ENCODE data around the gene TULP1.

TULP1 gene

DNA sequence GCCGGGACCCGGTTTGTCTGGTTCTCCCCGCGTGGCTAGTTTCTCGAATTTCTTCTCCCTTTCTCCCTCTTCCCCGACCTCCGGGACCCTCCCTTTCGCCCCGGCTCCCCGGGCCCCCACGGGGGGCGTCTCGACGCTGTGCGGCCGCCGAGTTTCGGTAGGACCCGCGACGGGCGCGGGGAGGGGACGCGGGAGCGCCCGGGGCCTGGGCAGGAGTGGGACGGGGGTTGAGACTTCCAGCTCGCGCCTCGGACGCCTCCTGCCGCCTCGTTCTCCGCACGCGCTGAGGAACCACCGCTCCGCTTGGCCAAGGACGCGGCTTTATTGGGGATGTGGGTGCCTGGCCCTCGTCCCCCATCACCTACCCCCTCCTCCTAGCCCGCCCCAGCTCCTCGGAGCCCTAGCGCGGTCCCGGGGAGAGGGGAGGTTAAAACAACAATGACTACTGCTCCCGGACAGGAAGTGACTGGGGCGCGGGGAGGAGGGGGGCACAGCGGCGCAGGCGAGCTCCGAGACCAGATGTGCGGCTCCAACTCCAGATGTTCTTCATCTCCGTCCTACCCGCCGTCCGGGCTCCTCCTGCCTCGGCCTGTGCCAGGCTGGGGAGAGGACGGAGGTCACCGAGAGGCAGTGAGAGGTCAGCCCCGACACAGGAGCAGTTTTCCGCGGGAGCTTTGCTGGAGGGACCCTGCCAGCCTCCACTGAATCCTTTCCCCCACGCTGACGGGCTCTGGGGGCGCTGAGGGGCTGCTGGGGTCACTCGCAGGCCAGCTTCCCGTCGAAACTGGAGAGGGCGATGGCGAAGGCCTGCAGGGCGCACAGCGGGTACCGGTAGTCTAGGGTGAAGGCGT, 14.9 kb downstream of the TULP1 start:
- no peak for DNase-seq (ENCODE audit: extremely low read depth in 1 of 2, low read depth in 1 of 2)

DNA sequence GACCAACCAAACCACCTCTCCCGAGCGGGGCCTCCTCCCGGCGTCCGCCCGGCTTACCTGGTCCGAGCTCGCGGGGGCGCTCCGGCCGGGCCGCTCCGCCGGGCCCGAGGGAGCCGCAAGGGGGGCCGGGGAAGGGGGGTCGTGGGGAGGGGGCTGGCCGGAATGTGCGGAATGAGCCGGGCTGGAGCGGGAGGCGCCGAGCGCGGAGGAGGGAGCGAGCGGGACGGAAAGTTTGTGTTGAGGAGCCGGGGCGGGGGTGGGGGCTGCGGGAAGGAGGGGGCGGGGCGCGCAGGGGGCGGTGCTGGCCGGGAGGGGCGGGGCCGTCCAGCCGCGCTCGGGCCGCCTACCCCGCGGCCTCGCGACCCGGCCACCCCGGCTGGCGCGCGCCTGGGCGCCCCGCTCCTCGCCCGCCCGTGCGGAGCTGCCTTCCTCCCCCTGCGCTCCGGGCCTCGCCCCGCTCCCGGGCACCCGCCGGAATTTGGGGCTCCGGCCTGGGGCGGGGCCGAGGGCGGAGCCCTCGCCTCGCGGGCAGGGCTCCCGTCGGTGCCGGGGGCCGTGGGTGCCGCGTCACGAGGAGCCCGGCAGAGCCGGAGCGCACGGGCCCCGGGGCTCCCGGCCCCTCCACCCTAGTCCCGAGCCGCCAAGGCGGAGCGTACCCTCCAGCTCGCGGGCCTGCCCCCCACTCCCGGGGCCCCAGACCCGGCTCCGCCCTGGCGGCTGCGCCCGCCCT, 15.7 kb downstream of the TULP1 start, which contains the start of gene TEAD3:
TSS of gene TEAD3 (minus strand) at position 239 of the 730 bp plus-strand sequence.
- peak in 1 of 2 donors; percentile 34 for DNase-seq (ENCODE audit: extremely low read depth in 1 of 2, low read depth in 1 of 2)

DNA sequence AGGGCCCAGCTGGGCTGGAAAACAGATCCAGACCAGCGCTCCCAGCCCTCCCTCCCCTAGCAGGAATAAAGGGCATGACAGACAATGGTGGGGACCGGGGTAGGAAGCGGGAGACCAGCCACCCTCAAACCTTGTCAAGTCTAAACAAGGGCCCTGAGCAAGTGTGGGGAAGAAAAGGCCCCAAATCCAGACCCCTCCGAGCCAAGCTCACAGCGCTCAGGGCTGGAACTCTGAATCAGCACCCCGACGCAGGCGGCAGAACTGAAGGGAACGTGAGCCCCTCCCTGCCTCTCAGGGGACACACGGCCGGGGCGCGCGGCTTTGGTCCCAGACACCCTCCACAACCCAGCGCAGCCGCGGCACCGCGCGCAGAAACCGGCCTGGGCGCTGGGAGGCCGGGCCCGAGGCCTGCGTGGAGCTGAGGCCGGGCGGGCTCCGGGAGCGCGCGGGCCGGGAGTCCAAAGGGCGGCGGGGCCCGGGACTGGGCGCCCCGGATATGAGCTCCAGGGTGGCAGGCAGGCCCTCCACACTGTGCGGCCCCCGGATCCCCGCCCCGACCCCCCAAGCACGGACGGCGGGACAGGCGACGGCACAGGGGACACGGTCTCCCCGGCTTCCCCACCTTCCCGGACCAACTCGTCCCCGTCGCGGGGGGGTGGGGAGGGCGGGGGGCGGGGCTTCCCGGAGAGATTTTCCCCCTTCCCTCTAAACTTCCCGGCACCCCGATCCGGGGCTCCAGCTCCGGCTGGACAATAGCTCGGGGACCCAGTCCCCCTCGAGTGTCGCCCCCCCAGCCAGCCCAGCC, 16.5 kb downstream of the TULP1 start:
- no peak for DNase-seq (ENCODE audit: extremely low read depth in 1 of 2, low read depth in 1 of 2)

DNA sequence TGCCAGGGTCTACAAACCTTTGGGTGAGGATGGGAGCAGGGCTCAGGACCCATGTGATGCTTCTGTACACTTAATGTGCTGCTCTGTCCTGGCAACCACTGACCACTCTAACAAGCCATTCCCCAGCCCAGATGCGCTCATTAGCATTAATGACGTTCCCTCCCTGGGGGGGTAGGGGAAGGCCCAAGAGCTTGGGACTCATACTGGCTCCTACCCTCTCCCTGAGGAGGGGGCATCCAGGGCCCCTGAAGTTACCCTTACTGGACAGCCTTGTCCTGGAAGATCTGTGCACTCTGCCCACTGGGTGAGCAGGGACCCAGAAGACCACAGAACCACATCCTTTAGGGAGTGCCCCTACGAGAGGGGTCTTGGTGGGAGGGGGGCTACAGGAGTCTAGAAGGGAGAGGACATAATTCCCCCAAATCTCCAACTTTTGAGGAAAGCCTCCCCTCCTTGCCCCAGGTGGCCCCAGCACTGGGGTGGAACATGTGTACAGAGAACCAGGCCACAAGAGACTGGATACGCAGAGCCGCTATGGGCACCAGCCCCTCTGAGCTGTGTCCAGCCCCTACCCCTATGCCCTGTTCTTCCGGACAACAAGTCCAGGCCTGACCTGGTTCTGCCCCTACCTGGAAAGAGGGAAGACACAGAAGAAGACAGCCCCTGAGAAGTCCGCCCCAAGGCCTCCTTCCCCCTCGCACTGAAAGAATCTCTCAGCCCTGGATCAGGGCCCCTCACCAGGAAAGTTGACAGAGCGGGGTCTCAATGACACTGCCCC, 17.2 kb downstream of the TULP1 start:
- no peak for DNase-seq (ENCODE audit: extremely low read depth in 1 of 2, low read depth in 1 of 2)

DNA sequence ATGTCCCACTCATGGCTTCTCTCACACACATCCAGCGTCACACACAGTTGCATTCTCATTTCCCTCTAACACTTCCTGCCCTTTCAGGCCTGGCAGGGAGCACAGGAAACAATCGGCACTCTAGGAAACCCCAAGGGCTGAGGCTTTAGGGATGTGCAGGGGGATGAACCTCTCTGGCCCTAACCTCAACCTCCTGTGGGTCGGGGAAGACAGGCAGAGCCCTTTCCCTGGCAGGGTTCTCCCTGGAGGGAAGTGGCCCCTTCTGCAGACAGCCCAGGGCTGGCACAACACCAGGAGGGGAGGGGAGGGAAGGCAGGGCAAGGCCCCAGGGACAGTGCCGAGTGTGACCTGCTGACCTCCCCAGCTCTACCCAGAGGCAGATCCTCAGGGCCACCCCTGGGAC, 18.5 kb downstream of the TULP1 start:
- DNase-seq (ENCODE audit: extremely low read depth in 1 of 2, low read depth in 1 of 2): no peak

DNA sequence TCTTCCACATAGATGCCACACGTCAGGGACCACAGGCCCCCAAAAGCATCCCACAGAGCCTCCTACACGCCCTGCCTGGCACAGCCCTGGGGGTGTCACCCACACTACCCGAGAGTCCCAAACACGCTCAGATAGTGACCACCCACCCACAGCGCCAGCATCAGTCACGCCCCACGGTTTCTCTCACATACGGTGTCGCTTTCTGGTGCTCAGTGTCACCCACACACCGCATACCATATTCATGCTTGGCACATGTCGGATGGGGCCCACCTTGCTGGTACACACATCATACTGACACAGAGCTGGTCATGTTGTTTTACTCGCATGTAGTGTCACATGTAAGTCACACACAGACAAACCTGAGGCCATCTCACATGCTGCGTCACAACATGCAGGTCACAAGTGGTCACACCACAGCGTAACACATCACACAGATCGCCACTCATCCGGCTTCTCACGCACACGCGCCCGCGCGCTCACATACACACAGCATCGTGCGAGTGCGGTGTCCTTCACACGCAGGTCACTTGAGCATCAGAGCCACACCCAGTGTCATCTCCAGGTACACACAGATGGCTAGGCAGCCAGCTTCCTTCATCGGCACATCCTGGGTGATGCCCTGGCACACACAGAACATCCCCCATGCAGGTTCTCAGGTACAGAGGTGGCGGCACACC, 19.3 kb downstream of the TULP1 start:
- no peak for DNase-seq (ENCODE audit: extremely low read depth in 1 of 2, low read depth in 1 of 2)

DNA sequence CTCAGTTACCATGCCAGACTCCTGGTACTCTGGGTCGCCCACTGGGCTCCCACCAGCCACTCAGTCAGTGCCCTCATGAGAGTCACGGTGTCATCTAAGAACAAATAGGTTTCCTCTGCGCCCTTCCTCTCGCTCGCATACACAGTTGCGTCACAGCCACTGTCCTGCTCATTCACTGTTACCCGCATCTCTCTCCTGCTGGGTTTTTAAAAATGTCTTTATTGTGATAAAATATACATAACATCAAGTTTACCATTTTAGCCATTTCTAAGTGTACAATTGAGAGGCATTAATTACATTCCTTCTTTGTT, 19.8 kb downstream of the TULP1 start:
- no peak for DNase-seq (ENCODE audit: extremely low read depth in 1 of 2, low read depth in 1 of 2)

DNA sequence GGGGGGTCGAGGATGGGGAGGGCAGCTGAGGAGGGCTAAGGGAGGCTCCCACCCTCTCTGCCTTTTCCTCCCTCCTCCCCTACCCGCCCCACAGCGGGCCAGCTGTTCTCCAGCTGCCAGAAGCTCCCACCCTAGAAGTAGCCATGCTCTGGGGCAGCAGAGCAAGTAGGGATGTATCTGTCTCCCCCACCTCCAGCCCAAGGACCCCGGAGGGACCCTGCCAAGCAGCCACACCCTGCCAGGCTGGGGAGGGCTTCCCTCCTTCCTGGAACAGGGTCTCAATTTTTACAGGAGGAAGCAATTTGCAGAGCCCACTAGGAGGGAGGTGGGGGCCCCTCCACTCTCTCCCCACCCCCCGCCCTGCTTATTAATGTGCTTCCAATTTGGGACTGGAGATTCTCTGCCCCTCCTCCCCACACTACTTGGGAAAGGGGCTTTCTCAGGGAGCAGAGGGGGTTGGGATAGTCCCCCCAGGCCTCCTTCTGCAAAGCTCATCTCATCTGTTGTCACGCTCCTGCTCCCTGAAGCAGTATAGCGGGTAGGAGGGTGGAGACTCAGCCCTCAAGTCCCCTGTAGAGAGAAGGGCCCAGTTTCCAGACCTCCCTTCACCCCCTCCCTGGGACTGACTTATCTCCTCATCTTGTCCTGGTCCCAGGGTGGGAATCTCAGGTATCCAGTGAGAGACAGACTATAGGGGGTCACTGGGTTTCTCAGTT, 20.3 kb downstream of the TULP1 start:
- no peak for DNase-seq (ENCODE audit: extremely low read depth in 1 of 2, low read depth in 1 of 2)

DNA sequence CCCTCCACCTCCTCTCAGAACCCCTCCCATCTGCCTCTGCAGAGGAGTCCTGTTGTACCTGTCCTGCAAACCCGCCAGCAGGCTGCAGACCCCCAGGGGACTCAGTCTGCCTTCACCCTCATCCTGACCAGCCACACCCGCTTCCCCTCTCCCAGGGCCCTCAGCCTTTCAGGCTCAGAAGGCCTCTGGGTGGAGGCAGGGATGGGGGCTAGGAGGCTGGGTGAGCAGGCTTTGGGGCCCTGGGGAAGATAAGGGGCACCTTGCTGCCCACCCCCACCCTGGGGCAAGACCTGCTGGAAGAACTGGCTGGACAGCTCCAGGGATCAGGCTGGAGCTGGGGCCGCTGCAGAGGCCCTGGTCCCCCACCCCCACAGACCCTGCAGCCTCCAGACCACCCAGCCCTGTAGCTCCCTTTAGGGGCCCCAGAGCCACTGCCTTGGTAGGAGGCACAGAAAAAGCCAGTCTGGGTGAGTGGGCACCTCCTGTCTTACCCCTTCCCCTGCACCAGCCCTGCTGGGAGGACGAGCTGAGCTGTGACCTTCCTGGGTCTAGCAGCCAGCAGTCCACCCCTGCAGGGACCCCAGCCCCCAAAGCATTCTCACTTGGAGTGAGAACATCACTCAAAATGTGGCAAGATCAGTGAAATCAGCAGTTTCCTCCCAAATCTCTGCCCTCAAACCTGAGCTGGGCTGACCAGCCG, 21.0 kb downstream of the TULP1 start:
- no peak for DNase-seq (ENCODE audit: extremely low read depth in 1 of 2, low read depth in 1 of 2)

DNA sequence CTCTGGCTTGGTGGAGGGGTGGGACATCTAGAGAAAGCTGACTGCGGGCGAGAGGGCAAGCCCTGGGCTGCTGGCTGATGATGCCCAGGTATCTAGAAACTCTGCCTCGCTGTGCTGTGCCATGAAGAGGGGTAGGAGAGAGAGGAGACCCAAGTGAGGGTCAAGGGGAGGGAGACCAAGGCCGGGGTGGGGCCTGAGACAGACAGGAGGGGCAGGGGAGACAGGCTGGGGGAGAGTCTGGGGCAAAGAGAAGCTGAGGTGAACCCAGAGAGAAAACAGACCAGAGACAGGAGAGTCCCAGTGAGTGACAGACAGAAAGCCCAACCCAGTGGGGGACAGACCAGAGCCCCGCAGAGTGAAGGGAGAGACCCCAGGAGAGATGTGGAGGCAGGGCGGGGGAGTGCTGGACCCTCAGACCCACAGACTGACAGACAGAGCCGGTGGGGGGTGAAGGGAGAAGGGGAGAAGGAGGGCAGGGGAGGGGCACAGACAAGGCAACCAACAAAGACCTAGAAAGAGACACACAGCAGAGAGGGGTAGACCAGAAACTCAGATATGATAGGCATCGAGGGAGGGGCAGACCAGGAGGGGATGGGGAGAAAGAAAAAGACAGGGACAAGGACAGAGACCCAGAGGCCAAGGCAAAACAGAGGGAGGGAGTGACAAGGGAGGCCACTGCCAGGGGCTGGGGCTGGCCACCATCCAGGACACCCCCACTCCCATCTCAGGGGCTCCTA, 21.7 kb downstream of the TULP1 start:
- DNase-seq (ENCODE audit: extremely low read depth in 1 of 2, low read depth in 1 of 2): no peak

DNA sequence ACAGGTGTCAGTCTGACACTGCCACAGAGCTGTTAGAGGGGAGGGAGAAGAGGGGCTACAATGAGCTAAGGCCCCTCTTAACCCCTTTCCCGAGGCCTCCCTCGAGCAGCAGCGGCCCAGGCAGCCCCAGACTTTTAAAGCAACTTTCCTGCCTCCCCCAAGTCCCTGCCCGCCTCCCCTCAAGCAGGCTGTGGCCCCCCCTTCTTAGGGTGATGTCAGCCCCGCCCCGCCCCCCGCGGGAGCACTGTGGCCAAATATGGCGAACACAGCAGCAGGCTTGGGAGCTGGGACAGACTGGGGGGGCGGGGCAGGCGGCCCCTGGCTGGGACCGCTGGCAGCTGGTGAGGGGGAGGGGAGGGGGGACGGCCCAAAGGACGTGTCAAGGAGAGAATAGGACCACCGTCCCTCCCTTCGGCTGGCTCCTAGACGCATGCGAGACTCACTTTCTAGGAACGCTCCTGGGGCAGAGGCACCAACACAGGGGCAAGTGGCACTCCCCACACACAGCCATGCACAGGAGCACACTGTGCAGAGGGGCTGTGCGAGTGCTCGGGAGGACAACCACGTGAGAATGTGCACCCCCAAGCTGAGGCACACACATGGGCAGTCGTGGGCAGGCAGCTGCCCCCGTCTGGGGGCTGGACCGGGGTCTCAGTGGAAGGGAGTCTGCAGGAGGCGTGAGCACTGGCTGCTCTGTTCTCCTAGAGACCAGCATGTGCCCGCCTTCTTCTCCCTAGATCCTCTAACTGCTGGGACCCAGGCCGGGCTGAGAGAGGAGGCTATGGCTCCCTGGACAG, 22.5 kb downstream of the TULP1 start:
- no peak for DNase-seq (ENCODE audit: extremely low read depth in 1 of 2, low read depth in 1 of 2)

DNA sequence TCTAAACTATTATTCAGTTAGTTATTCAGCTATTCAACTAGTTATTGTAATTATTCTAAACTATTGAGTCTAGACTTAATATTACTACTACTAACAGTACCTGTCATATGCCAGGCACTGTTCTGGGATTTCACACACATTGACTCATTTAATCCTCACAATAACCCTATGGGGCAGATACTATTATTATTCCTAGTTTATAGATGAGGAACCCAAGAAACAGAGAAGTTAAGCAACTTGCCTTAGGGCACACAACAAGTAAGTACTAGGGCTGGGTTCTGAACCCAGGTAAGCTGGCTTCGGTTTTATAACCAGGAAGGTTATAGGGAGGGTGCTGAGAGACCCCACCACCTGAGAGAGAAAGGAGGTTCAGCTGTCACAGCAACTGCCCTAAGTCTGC, 23.6 kb downstream of the TULP1 start:
- DNase-seq (ENCODE audit: extremely low read depth in 1 of 2, low read depth in 1 of 2): no peak

DNA sequence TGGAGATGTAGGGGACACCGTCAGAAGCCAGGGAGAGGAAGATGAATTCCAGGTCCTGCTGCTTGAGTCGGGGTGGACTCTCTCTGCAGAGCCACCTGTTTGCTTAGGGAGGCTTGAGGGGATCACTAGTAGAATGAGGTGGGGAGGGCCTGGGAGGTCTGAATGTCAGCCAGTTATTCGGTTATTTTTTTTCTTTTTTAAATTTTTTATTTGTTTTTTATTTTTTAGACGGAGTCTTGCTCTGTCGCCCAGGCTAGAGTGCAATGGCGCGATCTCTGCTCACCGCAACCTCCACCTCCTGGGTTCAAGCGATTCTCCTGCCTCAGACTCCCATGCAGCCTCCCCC, 24.2 kb downstream of the TULP1 start:
- DNase-seq (ENCODE audit: extremely low read depth in 1 of 2, low read depth in 1 of 2): no peak

DNA sequence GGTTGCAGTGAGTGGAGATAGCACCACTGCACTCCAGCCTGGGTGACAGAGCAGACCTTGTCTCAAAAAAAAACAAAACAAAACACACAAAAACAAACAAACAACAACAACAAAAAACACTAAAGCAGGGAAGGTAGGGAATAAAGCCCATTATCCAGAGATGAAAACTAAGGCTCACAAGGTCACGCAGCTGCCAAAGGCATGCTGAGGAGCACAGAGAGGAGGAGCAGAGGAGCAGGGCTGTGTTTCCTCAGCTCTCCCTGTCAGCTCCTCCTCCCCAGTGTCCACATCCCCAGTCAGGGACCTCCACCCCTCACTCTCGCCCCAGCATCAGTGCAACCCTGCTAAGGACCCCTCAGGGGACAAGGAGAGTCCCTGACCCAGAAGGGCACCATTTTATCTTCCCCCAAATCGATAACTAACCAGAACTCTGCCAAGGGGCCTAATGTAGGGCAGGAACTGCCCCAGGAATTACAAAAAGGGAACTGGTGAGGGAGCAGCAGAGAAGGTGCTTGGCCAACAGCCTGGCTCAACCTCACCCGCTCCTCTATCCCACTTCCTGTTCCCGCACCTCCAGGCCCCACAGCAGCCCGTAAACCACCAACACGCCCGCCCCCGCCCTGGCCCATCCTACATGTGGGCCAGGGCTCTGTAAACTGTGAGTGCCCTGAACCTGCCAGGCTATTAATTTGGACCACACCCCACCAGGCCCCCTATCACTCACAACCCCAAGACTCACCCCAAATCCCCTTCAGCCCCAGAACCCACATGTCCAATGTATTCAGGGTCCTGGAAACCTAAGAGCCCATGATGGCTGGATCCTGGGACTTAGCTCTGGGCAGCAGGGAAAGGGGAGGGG, 24.8 kb downstream of the TULP1 start:
- no peak for DNase-seq (ENCODE audit: extremely low read depth in 1 of 2, low read depth in 1 of 2)

DNA sequence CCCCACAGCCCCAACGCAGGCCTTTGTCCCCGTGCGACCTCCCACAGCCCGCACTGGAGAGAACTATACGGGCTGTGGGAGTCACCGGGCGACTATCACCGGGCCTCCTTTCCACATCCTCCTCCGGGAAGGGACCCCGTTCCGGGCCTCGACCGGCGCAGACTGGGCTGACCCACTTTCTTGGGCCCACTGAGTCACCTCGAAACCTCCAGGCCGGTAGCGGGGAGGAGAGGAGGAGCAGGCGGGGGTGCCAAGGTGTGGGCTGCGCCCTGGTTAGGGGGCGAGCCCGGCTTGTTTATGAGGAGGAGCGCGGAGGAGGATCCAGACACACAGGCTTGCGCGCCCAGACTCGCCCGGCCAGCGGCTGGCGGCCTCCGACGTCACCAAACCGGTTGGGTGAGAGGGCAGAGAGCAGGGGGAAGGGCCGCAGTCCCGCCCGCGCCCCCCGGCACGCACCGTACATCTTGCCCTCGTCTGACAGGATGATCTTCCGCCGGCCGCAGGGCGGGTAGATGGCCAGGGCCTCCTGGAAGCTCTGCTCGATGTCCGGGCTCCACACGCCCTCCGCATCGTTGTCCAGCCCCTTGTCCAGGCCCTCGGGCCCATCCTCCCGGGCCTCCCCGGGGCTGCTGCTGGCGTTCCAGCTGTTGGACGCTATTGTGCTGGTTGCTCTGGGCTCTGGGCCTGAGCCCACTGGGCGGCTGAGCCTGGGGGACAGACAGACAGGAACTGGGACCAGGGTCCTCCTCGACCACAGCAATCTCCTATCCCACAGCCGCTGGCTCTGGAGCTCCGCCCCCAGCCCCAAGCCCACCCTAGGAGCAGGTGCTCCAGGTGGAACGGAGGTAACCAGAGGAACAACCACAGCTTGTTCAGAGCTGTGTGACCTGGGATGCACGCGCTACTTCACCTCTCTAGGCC, 26.4 kb downstream of the TULP1 start:
- DNase-seq (ENCODE audit: extremely low read depth in 1 of 2, low read depth in 1 of 2): no peak

Measured in activated CD8-positive, alpha-beta memory T cell treated with anti-CD3 and anti-CD28 coated beads for 1 hour (primary cell).